ENCODE data around the gene CLSTN2.

- no peak for TF ChIP-seq CTCF (IDR thresholded peaks at IDR 0.05)
- TF ChIP-seq POLR2A (IDR thresholded peaks at IDR 0.05), result no peak
Observed at GRCh38 chr3:140022066-140022770, 87.2 kb downstream of the CLSTN2 start.
